ENCODE measurements around the gene BSN. TPM values are rescaled to one million over a fixed set of nuclear protein-coding genes. Genes with fewer than 3 reads are reported as not detected.
A peak's percentile ranks its signal among the peaks of the same experiment; 100 is the strongest.

BSN gene
- total RNA-seq, 1 experiment from 2014 or later = 0.37 TPM

DNA sequence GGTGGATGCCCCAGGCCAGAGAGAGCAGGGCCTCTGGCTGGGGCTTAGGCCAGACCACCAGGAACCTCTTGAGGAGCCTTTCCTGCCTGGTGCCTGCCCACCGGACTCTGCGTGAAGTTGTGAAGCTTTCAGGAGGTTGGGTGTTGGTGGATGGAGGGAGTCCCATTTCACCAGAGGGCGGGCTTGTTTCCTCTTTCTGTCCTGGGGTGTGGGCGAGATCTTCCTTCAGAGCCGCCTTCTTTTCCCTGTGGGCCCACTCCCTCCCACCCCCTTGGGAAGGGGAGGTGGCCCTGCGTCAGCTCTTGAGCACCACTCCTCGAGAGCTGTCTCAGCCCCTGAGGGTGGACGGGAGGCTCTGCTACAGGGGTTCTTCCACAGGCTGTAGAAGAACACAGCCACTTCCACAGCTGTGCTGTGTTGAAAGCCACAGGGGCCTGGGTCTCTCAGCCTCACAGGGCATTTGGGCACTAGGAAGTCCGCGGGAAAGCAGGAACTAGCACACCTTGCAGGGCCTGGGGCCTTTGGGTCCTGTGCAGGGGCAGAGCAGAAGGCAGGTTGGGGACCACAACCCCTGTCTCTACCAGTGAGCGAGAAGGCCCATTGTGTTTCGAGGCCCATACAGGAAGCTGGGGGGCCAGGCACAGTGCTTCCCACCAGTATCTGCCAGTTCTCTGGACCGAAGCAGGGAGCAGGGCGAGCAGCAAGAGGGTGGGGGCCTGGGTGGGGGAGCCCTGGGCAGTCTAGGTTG lies 163.1 kb downstream of the BSN start:
- Mint-ChIP-seq H3K4me3 (ENCODE audit: unreplicated experiment) (no peak overlapping the region), H3K36me3 (ENCODE audit: insufficient read depth, unreplicated experiment) (peaks cover 47% of the 10 kb centered on the region), H3K9me3 (ENCODE audit: unreplicated experiment) (no peaks in the 10 kb centered on the region), H3K27ac (ENCODE audit: low read depth, unreplicated experiment) (no peak overlapping the region), H3K4me1 (ENCODE audit: insufficient read depth, unreplicated experiment) (peaks cover 9% of the 10 kb centered on the region), H3K27me3 (ENCODE audit: insufficient read depth, unreplicated experiment) (no peaks in the 10 kb centered on the region)
- ChIA-PET POLR2A (interaction anchor here (0.6 kb wide), 1 partner anchor 74 kb away, joined by 3 read pairs; no protein-coding TSS in a partner anchor), CTCF (interaction anchor here (0.6 to 1.3 kb wide), 4 partner anchors 10 to 189 kb away, joined by 3 read pairs; no protein-coding TSS in a partner anchor)
- DNase-seq (ENCODE audit: unreplicated experiment) = no peak
- intact Hi-C loops (cut with micrococcal nuclease) = no loop called here
- BruUV-seq (replicated peaks) = no TSS peak
- TF ChIP-seq, protein P1, sequence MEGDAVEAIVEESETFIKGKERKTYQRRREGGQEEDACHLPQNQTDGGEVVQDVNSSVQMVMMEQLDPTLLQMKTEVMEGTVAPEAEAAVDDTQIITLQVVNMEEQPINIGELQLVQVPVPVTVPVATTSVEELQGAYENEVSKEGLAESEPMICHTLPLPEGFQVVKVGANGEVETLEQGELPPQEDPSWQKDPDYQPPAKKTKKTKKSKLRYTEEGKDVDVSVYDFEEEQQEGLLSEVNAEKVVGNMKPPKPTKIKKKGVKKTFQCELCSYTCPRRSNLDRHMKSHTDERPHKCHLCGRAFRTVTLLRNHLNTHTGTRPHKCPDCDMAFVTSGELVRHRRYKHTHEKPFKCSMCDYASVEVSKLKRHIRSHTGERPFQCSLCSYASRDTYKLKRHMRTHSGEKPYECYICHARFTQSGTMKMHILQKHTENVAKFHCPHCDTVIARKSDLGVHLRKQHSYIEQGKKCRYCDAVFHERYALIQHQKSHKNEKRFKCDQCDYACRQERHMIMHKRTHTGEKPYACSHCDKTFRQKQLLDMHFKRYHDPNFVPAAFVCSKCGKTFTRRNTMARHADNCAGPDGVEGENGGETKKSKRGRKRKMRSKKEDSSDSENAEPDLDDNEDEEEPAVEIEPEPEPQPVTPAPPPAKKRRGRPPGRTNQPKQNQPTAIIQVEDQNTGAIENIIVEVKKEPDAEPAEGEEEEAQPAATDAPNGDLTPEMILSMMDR (IDR thresholded peaks at IDR 0.05; ENCODE audit: unreplicated experiment) = no peak

DNA sequence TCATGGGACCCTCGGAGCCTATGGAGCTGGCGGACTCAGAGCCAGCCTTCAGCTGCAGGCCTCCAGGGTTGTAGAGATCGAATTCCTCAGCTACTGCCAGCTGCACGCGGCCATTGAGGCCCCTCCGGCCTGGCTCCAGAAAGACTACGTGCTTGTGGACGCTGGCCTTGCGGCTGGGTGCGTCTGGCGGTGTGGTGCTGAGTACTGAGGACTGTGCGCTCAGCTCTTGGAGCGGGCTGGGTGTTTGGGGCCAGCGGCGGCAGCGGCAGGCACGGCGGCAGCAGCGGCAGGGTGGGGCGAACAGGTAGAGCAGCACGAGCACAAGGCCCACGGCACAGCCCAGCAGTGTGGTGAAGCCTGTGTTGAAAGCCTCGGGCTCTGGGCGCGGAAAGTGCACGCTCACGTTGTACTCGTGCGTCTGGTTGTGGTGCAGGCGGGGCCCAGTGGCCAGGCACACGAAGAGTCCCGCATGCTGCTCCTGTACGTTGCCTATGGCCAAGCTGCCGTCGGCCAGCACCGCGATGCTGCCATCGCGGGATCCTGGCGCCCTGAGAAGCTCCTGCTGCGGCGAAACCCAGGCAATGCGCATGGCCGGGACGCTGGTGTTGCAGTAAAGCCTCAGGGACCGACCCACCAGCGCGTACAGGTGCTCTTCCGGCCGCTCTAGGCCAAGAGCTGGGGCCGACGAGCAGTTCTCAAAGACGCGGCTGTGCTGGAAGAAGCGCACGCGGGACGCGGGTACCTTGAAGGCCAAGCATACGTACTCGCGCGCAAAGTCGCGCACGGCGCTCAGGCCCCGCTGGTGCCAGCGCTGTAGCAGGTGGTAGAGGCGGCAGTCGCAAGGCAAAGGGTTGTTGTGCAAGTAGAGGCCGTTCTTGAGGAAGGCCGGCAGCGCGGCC lies 163.9 kb downstream of the BSN start:
- TF ChIP-seq, protein P1 (IDR thresholded peaks at IDR 0.05; ENCODE audit: unreplicated experiment) = no peak
- BruUV-seq (replicated peaks) = no TSS peak
- POLR2A ChIA-PET = interaction anchor here (0.6 kb wide), 1 partner anchor 73 kb away, joined by 3 read pairs; no protein-coding TSS in a partner anchor
- Mint-ChIP-seq H3K4me1 (ENCODE audit: insufficient read depth, unreplicated experiment) (peaks cover 9% of the 10 kb centered on the region), H3K9me3 (ENCODE audit: unreplicated experiment) (no peaks in the 10 kb centered on the region), H3K4me3 (ENCODE audit: unreplicated experiment) (peak overlapping the region; percentile 59), H3K36me3 (ENCODE audit: insufficient read depth, unreplicated experiment) (peaks cover 50% of the 10 kb centered on the region), H3K27me3 (ENCODE audit: insufficient read depth, unreplicated experiment) (no peaks in the 10 kb centered on the region), H3K27ac (ENCODE audit: low read depth, unreplicated experiment) (no peak overlapping the region)
- DNase-seq (ENCODE audit: unreplicated experiment) = no peak
- CTCF ChIA-PET = interaction anchor here (0.6 to 1.3 kb wide), 7 partner anchors 11 to 325 kb away, joined by 3 read pairs; no protein-coding TSS in a partner anchor
- intact Hi-C loops (cut with micrococcal nuclease) = no loop called here

DNA sequence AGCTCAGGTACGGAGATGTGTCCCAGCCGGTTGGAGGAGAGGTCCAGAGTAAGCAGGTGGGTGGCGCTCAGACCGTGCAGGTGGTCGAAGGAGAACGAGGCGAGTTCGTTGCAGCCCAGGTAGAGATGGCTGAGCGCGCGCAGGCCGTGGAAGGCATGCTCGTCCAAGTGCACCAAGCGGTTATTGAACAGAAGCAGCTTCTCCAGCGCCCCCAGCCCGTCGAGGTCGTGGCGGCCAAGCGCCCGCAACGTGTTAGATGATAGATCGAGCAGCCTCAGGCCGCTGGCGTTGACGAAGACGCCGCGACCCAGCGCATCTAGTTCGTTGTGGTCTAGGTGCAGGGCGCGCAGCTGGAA lies 164.6 kb downstream of the BSN start:
- no peaks in the 10 kb centered on the region for H3K9me3 Mint-ChIP-seq (ENCODE audit: unreplicated experiment)

More for the DNA sequence above, 164.6 kb downstream of the BSN start:
- BruUV-seq (replicated peaks) = no TSS peak
- TF ChIP-seq, protein P1 (IDR thresholded peaks at IDR 0.05; ENCODE audit: unreplicated experiment) = no peak
- intact Hi-C loops (cut with micrococcal nuclease) = no loop called here
- no peak for DNase-seq (ENCODE audit: unreplicated experiment)
- CTCF ChIA-PET = interaction anchor here (0.6 to 1.3 kb wide), 4 partner anchors 46 to 325 kb away, joined by 3 read pairs; no protein-coding TSS in a partner anchor
- POLR2A ChIA-PET = interaction anchor here (1.4 kb wide), 2 partner anchors 8 to 68 kb away, joined by 4 to 5 read pairs; partner anchors contain the start of gene IP6K1
- Mint-ChIP-seq H3K4me3 (ENCODE audit: unreplicated experiment) (peak overlapping the region; percentile 59), H3K27me3 (ENCODE audit: insufficient read depth, unreplicated experiment) (no peaks in the 10 kb centered on the region), H3K27ac (ENCODE audit: low read depth, unreplicated experiment) (no peak overlapping the region), H3K4me1 (ENCODE audit: insufficient read depth, unreplicated experiment) (peaks cover 9% of the 10 kb centered on the region), H3K36me3 (ENCODE audit: insufficient read depth, unreplicated experiment) (peaks cover 56% of the 10 kb centered on the region)
